ENCODE data around the gene NR3C2.

The NR3C2 gene

GRCh38 chr4:148067301-148067916, 374.8 kb downstream of the NR3C2 start:
- DNase-seq: peak in 1 of 2 experiments; percentile 33

- DNase-seq: no peak
Measured at GRCh38 chr4:148065075-148065474, 377.1 kb downstream of the NR3C2 start.

GRCh38 chr4:148064451-148064850, 377.8 kb downstream of the NR3C2 start:
- DNase-seq: no peak

- no peak for DNase-seq
Measured at GRCh38 chr4:148062301-148062950, 379.8 kb downstream of the NR3C2 start.

- peak in 1 of 2 experiments; percentile 3 for DNase-seq
Measured at GRCh38 chr4:148061795-148062194, 380.4 kb downstream of the NR3C2 start.

GRCh38 chr4:148061141-148061481, 381.1 kb downstream of the NR3C2 start:
- no peak for DNase-seq

- no peak for DNase-seq
Measured at GRCh38 chr4:148060264-148061140, 381.7 kb downstream of the NR3C2 start.

- no peak for DNase-seq
Measured at GRCh38 chr4:148059617-148060180, 382.5 kb downstream of the NR3C2 start.

GRCh38 chr4:148057984-148058859, 384.0 kb downstream of the NR3C2 start:
- no peak for DNase-seq

GRCh38 chr4:148057516-148057915, 384.7 kb downstream of the NR3C2 start:
- DNase-seq: peak; percentile 38 to 59

- DNase-seq: no peak
Measured at GRCh38 chr4:148056879-148057278, 385.3 kb downstream of the NR3C2 start.

- no peak for DNase-seq
Measured at GRCh38 chr4:148055844-148056243, 386.4 kb downstream of the NR3C2 start.

- peak; percentile 75 to 92 for DNase-seq
Measured at GRCh38 chr4:148054275-148054674, 387.9 kb downstream of the NR3C2 start.

GRCh38 chr4:148053298-148054003, 388.8 kb downstream of the NR3C2 start:
- peak; percentile 47 to 80 for DNase-seq

GRCh38 chr4:148052448-148052847, 389.8 kb downstream of the NR3C2 start:
- DNase-seq: peak in 1 of 2 experiments; percentile 4

GRCh38 chr4:148051403-148051802, 390.8 kb downstream of the NR3C2 start:
- peak in 1 of 2 experiments; percentile 19 for DNase-seq

- DNase-seq: no peak
Measured at GRCh38 chr4:148048598-148048997, 393.6 kb downstream of the NR3C2 start.

- peak in 1 of 2 experiments; percentile 1 for DNase-seq
Measured at GRCh38 chr4:148044912-148045352, 397.3 kb downstream of the NR3C2 start.

- DNase-seq: no peak
Measured at GRCh38 chr4:148044089-148044911, 397.9 kb downstream of the NR3C2 start.

GRCh38 chr4:148041606-148042329, 400.4 kb downstream of the NR3C2 start:
- no peak for DNase-seq
